ENCODE results near the gene DNASE1L3. TPM values are rescaled to one million over a fixed set of nuclear protein-coding genes. Genes with fewer than 3 reads are reported as not detected.

DNASE1L3 gene
- total RNA-seq, 1 experiment from 2014 or later = 0.27 TPM

DNA sequence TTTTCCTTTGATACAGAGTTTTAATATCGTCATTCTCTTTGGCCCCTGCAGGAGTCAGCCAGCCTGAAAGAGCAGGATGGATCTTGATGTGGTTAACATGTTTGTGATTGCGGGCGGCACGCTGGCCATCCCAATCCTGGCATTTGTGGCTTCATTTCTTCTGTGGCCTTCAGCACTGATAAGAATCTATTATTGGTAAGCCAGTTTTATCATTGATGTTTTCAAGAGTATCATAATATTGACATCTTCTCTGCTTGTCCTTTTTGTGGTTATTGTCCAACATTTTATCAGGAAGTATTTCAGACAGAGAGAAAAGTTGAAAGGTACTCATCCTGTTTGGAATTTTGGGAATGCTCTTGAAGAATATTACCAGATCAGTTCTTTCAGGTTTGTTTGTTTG is 45.7 kb upstream of the DNASE1L3 start:
- H3K4me1 ChIP-seq = no peaks in the 10 kb centered on the region
- Mint-ChIP-seq H3K4me1 (ENCODE audit: low read depth, unreplicated experiment) (no peaks in the 10 kb centered on the region), H3K4me3 (ENCODE audit: unreplicated experiment) (no peak overlapping the region), H3K27me3 (ENCODE audit: insufficient read depth, unreplicated experiment) (no peaks in the 10 kb centered on the region), H3K36me3 (ENCODE audit: insufficient read depth, unreplicated experiment) (no peaks in the 10 kb centered on the region), H3K9me3 (ENCODE audit: unreplicated experiment) (no peaks in the 10 kb centered on the region), H3K27ac (ENCODE audit: unreplicated experiment) (no peak overlapping the region)
- ChIA-PET POLR2A (no interaction called here), CTCF (no interaction called here)
- no peak for DNase-seq
- TF ChIP-seq CTCF (IDR thresholded peaks at IDR 0.05; ENCODE audit: insufficient read depth in 1 of 2, low read depth in 1 of 2, low read length in 1 of 2, severe bottlenecking in 1 of 2, unreplicated experiment in 1 of 2) = no peak
- no peak overlapping the region for H3K4me3 ChIP-seq (ENCODE audit: low read depth, low read length)
- intact Hi-C loops (cut with micrococcal nuclease; ENCODE audit: unreplicated experiment) = no loop called here
- H3K9me3 ChIP-seq = no peaks in the 10 kb centered on the region
- no TSS peak for BruUV-seq (replicated peaks)
- H3K27me3 ChIP-seq (replicated peaks; ENCODE audit: control insufficient read depth, insufficient read depth, low read length) = no peaks in the 10 kb centered on the region
- peaks cover 1% of the 10 kb centered on the region; the same call in 1 of the 2 replicates for H3K36me3 ChIP-seq (ENCODE audit: control insufficient read depth, insufficient read depth, low read length)

- POLR2A ChIA-PET = no interaction called here
- no peaks in the 10 kb centered on the region for H3K4me1 Mint-ChIP-seq (ENCODE audit: low read depth, unreplicated experiment)
- DNase-seq = no peak
These were observed 45.3 kb upstream of the DNASE1L3 start for GRCh38 chr3:58256061-58256460.

GRCh38 chr3:58254144-58254543 is 43.4 kb upstream of the DNASE1L3 start:
- BruUV-seq (replicated peaks) = no TSS peak
- Histone ChIP-seq H3K4me1 (peaks cover 15% of the 10 kb centered on the region), H3K36me3 (ENCODE audit: control insufficient read depth, insufficient read depth, low read length) (peaks cover 1% of the 10 kb centered on the region; the same call in 1 of the 2 replicates), H3K27me3 (replicated peaks; ENCODE audit: control insufficient read depth, insufficient read depth, low read length) (no peaks in the 10 kb centered on the region), H3K4me3 (ENCODE audit: low read depth, low read length) (no peak overlapping the region), H3K9me3 (no peaks in the 10 kb centered on the region)
- TF ChIP-seq CTCF (IDR thresholded peaks at IDR 0.05; ENCODE audit: insufficient read depth in 1 of 2, low read depth in 1 of 2, low read length in 1 of 2, severe bottlenecking in 1 of 2, unreplicated experiment in 1 of 2) = no peak
- Mint-ChIP-seq H3K27me3 (ENCODE audit: insufficient read depth, unreplicated experiment) (no peaks in the 10 kb centered on the region), H3K36me3 (ENCODE audit: insufficient read depth, unreplicated experiment) (peaks cover 5% of the 10 kb centered on the region), H3K27ac (ENCODE audit: unreplicated experiment) (no peak overlapping the region), H3K4me3 (ENCODE audit: unreplicated experiment) (no peak overlapping the region), H3K4me1 (ENCODE audit: low read depth, unreplicated experiment) (peaks cover 15% of the 10 kb centered on the region), H3K9me3 (ENCODE audit: unreplicated experiment) (no peaks in the 10 kb centered on the region)
- intact Hi-C loops (cut with micrococcal nuclease; ENCODE audit: unreplicated experiment) = no loop called here
- ChIA-PET CTCF (no interaction called here), POLR2A (no interaction called here)
- no peak for DNase-seq

More at GRCh38 chr3:58256061-58256460, 45.3 kb upstream of the DNASE1L3 start:
- Mint-ChIP-seq H3K36me3 (ENCODE audit: insufficient read depth, unreplicated experiment) (no peaks in the 10 kb centered on the region), H3K27ac (ENCODE audit: unreplicated experiment) (no peak overlapping the region), H3K9me3 (ENCODE audit: unreplicated experiment) (no peaks in the 10 kb centered on the region), H3K27me3 (ENCODE audit: insufficient read depth, unreplicated experiment) (no peaks in the 10 kb centered on the region), H3K4me3 (ENCODE audit: unreplicated experiment) (no peak overlapping the region)
- no peaks in the 10 kb centered on the region for H3K9me3 ChIP-seq
- peaks cover 1% of the 10 kb centered on the region; the same call in 1 of the 2 replicates for H3K36me3 ChIP-seq (ENCODE audit: control insufficient read depth, insufficient read depth, low read length)
- H3K27me3 ChIP-seq (replicated peaks; ENCODE audit: control insufficient read depth, insufficient read depth, low read length) = no peaks in the 10 kb centered on the region
- H3K4me3 ChIP-seq (ENCODE audit: low read depth, low read length) = no peak overlapping the region
- CTCF ChIA-PET = no interaction called here
- intact Hi-C loops (cut with micrococcal nuclease; ENCODE audit: unreplicated experiment) = no loop called here
- H3K4me1 ChIP-seq = no peaks in the 10 kb centered on the region
- no peak for TF ChIP-seq CTCF (IDR thresholded peaks at IDR 0.05; ENCODE audit: insufficient read depth in 1 of 2, low read depth in 1 of 2, low read length in 1 of 2, severe bottlenecking in 1 of 2, unreplicated experiment in 1 of 2)
- BruUV-seq (replicated peaks) = no TSS peak
